Activated CD4-positive, alpha-beta memory T cell treated with anti-CD3 and anti-CD28 coated beads, Interleukin-2, amount 10 ng/mL, durations not matched to agents 7 days and 5 days (primary cell): ENCODE results near the gene MKLN1. TPM values are rescaled to one million over a fixed set of nuclear protein-coding genes. Genes with fewer than 3 reads are reported as not detected.

Experiments
- CTCF ChIA-PET: fragments of 350-600 bp; sonication (Branson Sonifier 250); formaldehyde crosslinking; loops from one replicate; lab custom pipeline; 2021; ENCODE audit warnings: antibody characterized with exemption, inconsistent platforms; lab: Charles Lee
- POLR2A ChIA-PET: fragments of 350-600 bp; sonication (Branson Sonifier 250); formaldehyde crosslinking; loops from one replicate; lab custom pipeline; 2021; ENCODE audit warnings: antibody characterized with exemption; lab: Charles Lee
- DNase-seq: peaks from one replicate; pipeline ENCODE4 v3.0.0-alpha.2; 2020
- H3K27ac Mint-ChIP-seq: one replicate; pipeline ENCODE4 v1.8.0; 2021; ENCODE audit warnings: mild to moderate bottlenecking, mixed read lengths
- H3K27me3 Mint-ChIP-seq: one replicate; pipeline ENCODE4 v1.8.0; 2021; ENCODE audit warnings: mixed read lengths
- H3K36me3 Mint-ChIP-seq: one replicate; pipeline ENCODE4 v1.8.0; 2021; ENCODE audit warnings: low read depth, mixed read lengths
- H3K4me1 Mint-ChIP-seq: one replicate; pipeline ENCODE4 v1.8.0; 2021; ENCODE audit warnings: mixed read lengths
- H3K4me3 Mint-ChIP-seq: one replicate; pipeline ENCODE4 v1.8.0; 2021; ENCODE audit warnings: mild to moderate bottlenecking, mixed read lengths
- H3K9me3 Mint-ChIP-seq: one replicate; pipeline ENCODE4 v1.8.0; 2021; ENCODE audit warnings: mixed read lengths
- total RNA-seq, 2 experiments: library from RNA; stranded (reverse); gene quantifications; one replicate each; pipeline ENCODE4 v1.2.3, GENCODE V29; 2021

The MKLN1 gene
- total RNA-seq, 2 experiments from 2014 or later = 35.9 to 37.3 TPM

DNA sequence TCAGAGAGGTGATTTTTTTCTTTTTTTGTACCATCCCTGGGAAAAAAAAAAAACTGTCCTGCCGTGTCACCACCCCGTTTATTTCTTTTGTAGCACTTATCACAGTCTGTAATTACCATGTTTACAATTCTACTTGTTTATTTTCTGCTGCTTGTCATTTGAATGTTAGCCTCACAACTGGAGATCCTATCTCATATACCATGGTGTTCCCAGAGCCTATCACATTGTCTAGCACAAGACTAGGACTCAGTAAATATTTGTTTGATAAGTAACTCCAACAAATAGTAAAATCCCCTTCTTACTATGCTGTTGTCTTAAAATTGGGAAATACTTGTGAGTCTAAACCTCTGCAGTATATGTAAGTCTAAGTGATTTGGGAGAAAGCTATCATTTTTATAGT is 36.0 kb downstream of the MKLN1 start:
- peaks cover 21% of the 10 kb centered on the region for H3K36me3 Mint-ChIP-seq
- H3K27ac Mint-ChIP-seq = no peak overlapping the region
- H3K4me3 Mint-ChIP-seq = no peak overlapping the region
- peaks cover 7% of the 10 kb centered on the region for H3K9me3 Mint-ChIP-seq
- H3K4me1 Mint-ChIP-seq = peaks cover 68% of the 10 kb centered on the region
- no peak for DNase-seq
- H3K27me3 Mint-ChIP-seq = no peaks in the 10 kb centered on the region
- CTCF ChIA-PET = interaction anchor here (0.7 kb wide), 1 partner anchor 65 kb away, joined by 3 read pairs; no protein-coding TSS in a partner anchor
- POLR2A ChIA-PET = no interaction called here

- Mint-ChIP-seq H3K36me3 (peaks cover 21% of the 10 kb centered on the region), H3K4me3 (no peak overlapping the region), H3K4me1 (peaks cover 66% of the 10 kb centered on the region), H3K27me3 (no peaks in the 10 kb centered on the region), H3K9me3 (peaks cover 7% of the 10 kb centered on the region), H3K27ac (no peak overlapping the region)
- DNase-seq = no peak
- POLR2A ChIA-PET = no interaction called here
- CTCF ChIA-PET = no interaction called here
Observed at GRCh38 chr7:131364767-131365344, 37.2 kb downstream of the MKLN1 start.

GRCh38 chr7:131365838-131366237 is 38.2 kb downstream of the MKLN1 start:
- Mint-ChIP-seq H3K4me3 (no peak overlapping the region), H3K27ac (no peak overlapping the region), H3K36me3 (peaks cover 21% of the 10 kb centered on the region), H3K27me3 (no peaks in the 10 kb centered on the region), H3K9me3 (peaks cover 7% of the 10 kb centered on the region), H3K4me1 (peaks cover 69% of the 10 kb centered on the region)
- ChIA-PET POLR2A (no interaction called here), CTCF (interaction anchor here (0.5 kb wide), 1 partner anchor 266 kb away, joined by 5 read pairs; no protein-coding TSS in a partner anchor)
- DNase-seq = no peak

- Mint-ChIP-seq H3K27me3 (no peaks in the 10 kb centered on the region), H3K27ac (no peak overlapping the region), H3K4me3 (no peak overlapping the region), H3K36me3 (peaks cover 16% of the 10 kb centered on the region), H3K4me1 (peaks cover 55% of the 10 kb centered on the region), H3K9me3 (peaks cover 7% of the 10 kb centered on the region)
- ChIA-PET CTCF (no interaction called here), POLR2A (no interaction called here)
- DNase-seq = no peak
Observed at GRCh38 chr7:131369354-131369753, 41.7 kb downstream of the MKLN1 start.

DNA sequence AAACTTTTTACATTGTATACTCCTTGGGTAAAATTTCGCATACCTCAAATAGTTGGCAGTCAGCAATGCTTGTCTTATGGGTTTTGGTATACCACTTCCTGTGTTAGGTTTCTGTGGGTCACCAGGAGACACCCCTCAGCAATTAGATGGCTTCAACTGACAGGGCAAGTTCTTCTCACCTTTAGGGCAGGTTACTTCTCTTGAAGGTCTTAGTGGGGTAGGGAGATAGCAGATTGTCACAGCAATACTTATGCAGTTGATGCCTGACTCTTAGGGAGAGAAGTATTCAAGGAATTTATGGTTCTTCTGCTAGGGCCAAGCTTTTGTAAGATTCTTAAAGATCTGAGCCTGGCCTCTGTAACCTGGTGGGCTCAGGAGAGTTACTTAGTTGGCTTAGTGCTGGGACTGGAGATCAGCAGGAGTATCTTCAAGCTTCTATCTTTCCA is 42.9 kb downstream of the MKLN1 start:
- peaks cover 43% of the 10 kb centered on the region for H3K4me1 Mint-ChIP-seq
- peaks cover 4% of the 10 kb centered on the region for H3K9me3 Mint-ChIP-seq
- ChIA-PET CTCF (no interaction called here), POLR2A (interaction anchor here (1.2 kb wide), 1 partner anchor 43 kb away, joined by 3 read pairs; the partner anchor contains the start of gene MKLN1)
- no peak overlapping the region for H3K27ac Mint-ChIP-seq
- H3K36me3 Mint-ChIP-seq = peaks cover 6% of the 10 kb centered on the region
- H3K4me3 Mint-ChIP-seq = no peak overlapping the region
- DNase-seq = peak; percentile 56
- no peaks in the 10 kb centered on the region for H3K27me3 Mint-ChIP-seq

- peaks cover 4% of the 10 kb centered on the region for H3K9me3 Mint-ChIP-seq
- no peaks in the 10 kb centered on the region for H3K27me3 Mint-ChIP-seq
- H3K4me1 Mint-ChIP-seq = peaks cover 37% of the 10 kb centered on the region
- H3K36me3 Mint-ChIP-seq = peaks cover 6% of the 10 kb centered on the region
- CTCF ChIA-PET = interaction anchor here (0.8 kb wide), 1 partner anchor 16 kb away, joined by 3 read pairs; no protein-coding TSS in a partner anchor
- no peak overlapping the region for H3K4me3 Mint-ChIP-seq
- no peak for DNase-seq
- POLR2A ChIA-PET = interaction anchor here (1.2 kb wide), 1 partner anchor 44 kb away, joined by 3 read pairs; the partner anchor contains the start of gene MKLN1
- H3K27ac Mint-ChIP-seq = no peak overlapping the region
Observed at GRCh38 chr7:131371411-131371810, 43.7 kb downstream of the MKLN1 start.

GRCh38 chr7:131372554-131372953 is 44.9 kb downstream of the MKLN1 start:
- Mint-ChIP-seq H3K9me3 (peaks cover 4% of the 10 kb centered on the region), H3K27ac (no peak overlapping the region), H3K4me1 (peaks cover 31% of the 10 kb centered on the region), H3K27me3 (no peaks in the 10 kb centered on the region), H3K4me3 (no peak overlapping the region), H3K36me3 (peaks cover 6% of the 10 kb centered on the region)
- POLR2A ChIA-PET = no interaction called here
- CTCF ChIA-PET = interaction anchor here (0.8 kb wide), 1 partner anchor 15 kb away, joined by 3 read pairs; no protein-coding TSS in a partner anchor
- no peak for DNase-seq

GRCh38 chr7:131374821-131375220 is 47.1 kb downstream of the MKLN1 start:
- no peak overlapping the region for H3K4me3 Mint-ChIP-seq
- POLR2A ChIA-PET = interaction anchor here (1.1 kb wide), 1 partner anchor 38 kb away, joined by 3 read pairs; no protein-coding TSS in a partner anchor
- no peak overlapping the region for H3K27ac Mint-ChIP-seq
- no peaks in the 10 kb centered on the region for H3K9me3 Mint-ChIP-seq
- H3K4me1 Mint-ChIP-seq = peaks cover 16% of the 10 kb centered on the region
- peaks cover 5% of the 10 kb centered on the region for H3K36me3 Mint-ChIP-seq
- DNase-seq = no peak
- H3K27me3 Mint-ChIP-seq = no peaks in the 10 kb centered on the region
- CTCF ChIA-PET = no interaction called here

- Mint-ChIP-seq H3K27me3 (no peaks in the 10 kb centered on the region), H3K9me3 (no peaks in the 10 kb centered on the region), H3K4me1 (peaks cover 16% of the 10 kb centered on the region), H3K36me3 (peaks cover 24% of the 10 kb centered on the region), H3K4me3 (no peak overlapping the region), H3K27ac (no peak overlapping the region)
- ChIA-PET POLR2A (no interaction called here), CTCF (no interaction called here)
- DNase-seq = no peak
Observed at GRCh38 chr7:131381069-131381838, 53.6 kb downstream of the MKLN1 start.

- Mint-ChIP-seq H3K27me3 (no peaks in the 10 kb centered on the region), H3K27ac (no peak overlapping the region), H3K9me3 (no peaks in the 10 kb centered on the region), H3K4me1 (peaks cover 16% of the 10 kb centered on the region), H3K4me3 (no peak overlapping the region), H3K36me3 (peaks cover 29% of the 10 kb centered on the region)
- ChIA-PET POLR2A (no interaction called here), CTCF (no interaction called here)
- DNase-seq = no peak
Observed at GRCh38 chr7:131383417-131384285, 56.0 kb downstream of the MKLN1 start.

DNA sequence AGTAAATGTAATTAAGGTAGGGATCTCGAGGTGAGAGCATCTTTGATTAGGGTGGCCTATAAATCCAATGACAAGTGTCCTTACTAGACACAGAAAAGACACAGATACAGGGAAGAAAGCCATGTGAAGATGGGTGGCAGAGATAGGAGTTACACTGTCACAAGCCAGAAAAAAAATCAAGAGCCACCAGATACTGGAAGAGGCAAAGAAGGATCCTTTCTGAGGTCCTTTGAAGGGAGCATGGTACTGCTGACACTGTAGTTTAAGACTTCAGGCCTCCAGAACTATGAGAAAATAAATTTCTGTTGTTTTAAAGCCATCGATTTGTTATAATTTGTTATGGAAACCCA is 56.6 kb downstream of the MKLN1 start:
- H3K27me3 Mint-ChIP-seq = no peaks in the 10 kb centered on the region
- DNase-seq = no peak
- H3K4me1 Mint-ChIP-seq = peaks cover 16% of the 10 kb centered on the region
- H3K4me3 Mint-ChIP-seq = no peak overlapping the region
- no peak overlapping the region for H3K27ac Mint-ChIP-seq
- ChIA-PET CTCF (no interaction called here), POLR2A (no interaction called here)
- H3K9me3 Mint-ChIP-seq = no peaks in the 10 kb centered on the region
- H3K36me3 Mint-ChIP-seq = peaks cover 29% of the 10 kb centered on the region

- Mint-ChIP-seq H3K36me3 (peaks cover 26% of the 10 kb centered on the region), H3K4me3 (no peak overlapping the region), H3K27ac (no peak overlapping the region), H3K27me3 (no peaks in the 10 kb centered on the region), H3K4me1 (peaks cover 16% of the 10 kb centered on the region), H3K9me3 (no peaks in the 10 kb centered on the region)
- ChIA-PET CTCF (no interaction called here), POLR2A (no interaction called here)
- no peak for DNase-seq
Observed at GRCh38 chr7:131385039-131385605, 57.4 kb downstream of the MKLN1 start.
